ENCODE results near the gene DKKL1. TPM values are rescaled to one million over a fixed set of nuclear protein-coding genes. Genes with fewer than 3 reads are reported as not detected.

DKKL1 gene
- polyA plus RNA-seq, 1 donor (not counting 4 experiments of a cell fraction or from before 2014, with no cell fraction given) = not detected

- Histone ChIP-seq H3K9me3 (ENCODE audit: control insufficient read depth, low read depth, low read length) (no peaks in the 10 kb centered on the region), H4K20me1 (ENCODE audit: control insufficient read depth, extremely low read depth, insufficient read depth, low read length) (no peaks in the 10 kb centered on the region), H3K27me3 (ENCODE audit: control insufficient read depth, extremely low read depth, insufficient read depth, low read length) (peaks cover 11% of the 10 kb centered on the region), H3K4me3 (ENCODE audit: control insufficient read depth in 2 of 3, extremely low read depth in 1 of 3, insufficient read depth in 2 of 3, low read depth in 1 of 3, low read length in 3 of 3) (no peak overlapping the region), H3K9me1 (ENCODE audit: control insufficient read depth, extremely low read depth, insufficient read depth, low read length) (no peaks in the 10 kb centered on the region), H2AFZ (ENCODE audit: control insufficient read depth, low read length) (no peak overlapping the region), H3K9ac (ENCODE audit: control insufficient read depth, extremely low read depth, insufficient read depth, low read length) (no peak overlapping the region), H3K36me3 (ENCODE audit: control insufficient read depth in 2 of 2, extremely low read depth in 1 of 2, insufficient read depth in 2 of 2, low read length in 2 of 2) (no peaks in the 10 kb centered on the region), H3K4me1 (ENCODE audit: control insufficient read depth, extremely low read depth, insufficient read depth, low read length) (peaks cover 2% of the 10 kb centered on the region), H3K27ac (ENCODE audit: control insufficient read depth, insufficient read depth, low read length) (no peak overlapping the region), H3K79me2 (ENCODE audit: control insufficient read depth, insufficient read depth, low read length) (no peaks in the 10 kb centered on the region), H3K4me2 (ENCODE audit: control insufficient read depth, extremely low read depth, insufficient read depth, low read depth, low read length) (no peak overlapping the region)
- no peak for FAIRE-seq
- no peak for DNase-seq (ENCODE audit: low read depth, low spot score)
- TF ChIP-seq EZH2 (IDR thresholded peaks at IDR 0.05; ENCODE audit: low read length) = no peak
- no peak for TF ChIP-seq CTCF (optimal IDR thresholded peaks at IDR 0.05 in 1 of 3, IDR thresholded peaks at IDR 0.05 in 1 of 3, conservative IDR thresholded peaks at IDR 0.05 in 1 of 3; ENCODE audit: extremely low read depth in 1 of 3, insufficient read depth in 2 of 3, low read length in 3 of 3)
- dilution Hi-C loops (cut with MboI; ENCODE audit: extremely low pct_ligation_motif_present, low sequenced_read_pairs) = no loop called here
These were observed 27.3 kb downstream of the DKKL1 start for GRCh38 chr19:49390929-49391359.

GRCh38 chr19:49391581-49392399 is 28.1 kb downstream of the DKKL1 start:
- H3K9me1 ChIP-seq (ENCODE audit: control insufficient read depth, extremely low read depth, insufficient read depth, low read length) = no peaks in the 10 kb centered on the region
- H3K9ac ChIP-seq (ENCODE audit: control insufficient read depth, extremely low read depth, insufficient read depth, low read length) = no peak overlapping the region
- no peak overlapping the region for H2AFZ ChIP-seq (ENCODE audit: control insufficient read depth, low read length)
- peaks cover 3% of the 10 kb centered on the region for H3K4me1 ChIP-seq (ENCODE audit: control insufficient read depth, extremely low read depth, insufficient read depth, low read length)
- no peaks in the 10 kb centered on the region for H4K20me1 ChIP-seq (ENCODE audit: control insufficient read depth, extremely low read depth, insufficient read depth, low read length)
- H3K36me3 ChIP-seq (ENCODE audit: control insufficient read depth in 2 of 2, extremely low read depth in 1 of 2, insufficient read depth in 2 of 2, low read length in 2 of 2) = no peaks in the 10 kb centered on the region
- TF ChIP-seq CTCF (optimal IDR thresholded peaks at IDR 0.05 in 1 of 3, IDR thresholded peaks at IDR 0.05 in 1 of 3, conservative IDR thresholded peaks at IDR 0.05 in 1 of 3; ENCODE audit: extremely low read depth in 1 of 3, insufficient read depth in 2 of 3, low read length in 3 of 3) = peak; percentile 85 to 96 (median 89)
- no peak for TF ChIP-seq EZH2 (IDR thresholded peaks at IDR 0.05; ENCODE audit: low read length)
- peaks cover 11% of the 10 kb centered on the region for H3K27me3 ChIP-seq (ENCODE audit: control insufficient read depth, extremely low read depth, insufficient read depth, low read length)
- no peaks in the 10 kb centered on the region for H3K79me2 ChIP-seq (ENCODE audit: control insufficient read depth, insufficient read depth, low read length)
- H3K27ac ChIP-seq (ENCODE audit: control insufficient read depth, insufficient read depth, low read length) = no peak overlapping the region
- no peaks in the 10 kb centered on the region for H3K9me3 ChIP-seq (ENCODE audit: control insufficient read depth, low read depth, low read length)
- H3K4me3 ChIP-seq (ENCODE audit: control insufficient read depth in 2 of 3, extremely low read depth in 1 of 3, insufficient read depth in 2 of 3, low read depth in 1 of 3, low read length in 3 of 3) = no peak overlapping the region
- H3K4me2 ChIP-seq (ENCODE audit: control insufficient read depth, extremely low read depth, insufficient read depth, low read depth, low read length) = no peak overlapping the region
- dilution Hi-C loops (cut with MboI; ENCODE audit: extremely low pct_ligation_motif_present, low sequenced_read_pairs) = no loop called here
- peak; percentile 89 for FAIRE-seq
- DNase-seq (ENCODE audit: low read depth, low spot score) = peak; percentile 40

Data from keratinocyte (primary cell).